Endothelial cell of umbilical vein (primary cell): ENCODE measurements around the gene TUSC7. TPM values are rescaled to one million over a fixed set of nuclear protein-coding genes. Genes with fewer than 3 reads are reported as not detected.

Source experiments
- BruUV-seq: library from RNA; stranded (reverse); fragments of 400-500 nt; replicated peaks from 2 replicates; lab custom pipeline; 2021; lab: Mats Ljungman, UMichigan
- CTCF ChIA-PET: fragments of 300-600, 350-600 bp; sonication (Branson Sonifier 250); formaldehyde crosslinking; loops from one replicate; lab custom pipeline; 2021; ENCODE audit warnings: antibody characterized with exemption, inconsistent platforms; lab: Charles Lee
- POLR2A ChIA-PET: fragments of 300-600, 350-600 bp; sonication (Branson Sonifier 250); formaldehyde crosslinking; loops from one replicate; lab custom pipeline; 2021; ENCODE audit warnings: antibody characterized with exemption, inconsistent platforms; lab: Charles Lee
- DNase-seq: peaks from one replicate; pipeline ENCODE4 v3.0.0-alpha.2; 2011; ENCODE audit warnings: low read depth, low spot score
- FAIRE-seq: peaks from 2 replicates; lab custom pipeline; 2011; peaks lifted over from hg19 to GRCh38; lab: Jason Lieb, UNC
- H2AFZ ChIP-seq: 2 replicates; pipeline ENCODE4 v1.6.0; 2012; ENCODE audit warnings: low read depth, low read length, control low read depth, inconsistent platforms
- H3K27ac ChIP-seq: 2 replicates; pipeline ENCODE4 v1.5.1; 2011; ENCODE audit warnings: low read depth, mild to moderate bottlenecking, control low read depth, low read length, moderate library complexity; ENCODE audit not compliant: insufficient read depth
- H3K27me3 ChIP-seq, 2 experiments: 2 replicates each; pipeline versions ENCODE4 v1.6.0 to v1.6.1; 2011; ENCODE audit warnings: low read length in 2 of 2, mixed read lengths in 1 of 2; ENCODE audit not compliant: control insufficient read depth in 2 of 2, insufficient read depth in 2 of 2
- H3K36me3 ChIP-seq, 2 experiments: 2 replicates in 1 of 2; 3 replicates in 1 of 2; pipeline ENCODE4 v1.5.1; 2011; ENCODE audit warnings: low read length in 2 of 2, mild to moderate bottlenecking in 1 of 2, moderate library complexity in 1 of 2; ENCODE audit not compliant: control insufficient read depth in 2 of 2, insufficient read depth in 2 of 2; ENCODE audit errors: extremely low read depth in 1 of 2
- H3K4me1 ChIP-seq: 3 replicates; pipeline ENCODE4 v1.5.1; 2011; ENCODE audit warnings: mild to moderate bottlenecking, low read length; ENCODE audit not compliant: control insufficient read depth, insufficient read depth; ENCODE audit errors: extremely low read depth
- H3K4me2 ChIP-seq: 2 replicates; pipeline ENCODE4 v1.6.1; 2011; ENCODE audit warnings: low read length, control low read depth, mixed read lengths; ENCODE audit not compliant: insufficient read depth
- H3K4me3 ChIP-seq, 3 experiments: fragments of 200-600 bp in 1 of 3; sonication (generic), shearing (Covaris generic) in 1 of 3; replicated peaks in 1 of 3; 2 replicates each; pipeline ENCODE4 v1.5.1; 2011 to 2016; ENCODE audit warnings: control low read depth in 3 of 3, low read length in 3 of 3, mild to moderate bottlenecking in 2 of 3, inconsistent platforms in 1 of 3, low read depth in 1 of 3, moderate library complexity in 1 of 3; ENCODE audit not compliant: insufficient read depth in 1 of 3
- H3K79me2 ChIP-seq: 2 replicates; pipeline ENCODE4 v1.6.0; 2012; ENCODE audit warnings: low read length, inconsistent platforms; ENCODE audit not compliant: control insufficient read depth, insufficient read depth
- H3K9ac ChIP-seq: replicated peaks from 2 replicates; pipeline ENCODE3; 2011; ENCODE audit warnings: low read length, control low read depth; ENCODE audit not compliant: insufficient read depth; ENCODE audit errors: extremely low read depth
- H3K9me1 ChIP-seq: replicated peaks from 3 replicates; pipeline ENCODE4 v1.6.0; 2011; ENCODE audit warnings: mild to moderate bottlenecking, low read length; ENCODE audit not compliant: control insufficient read depth, insufficient read depth; ENCODE audit errors: extremely low read depth
- H3K9me3 ChIP-seq: replicated peaks from 2 replicates; pipeline ENCODE4 v1.5.1; 2012; ENCODE audit warnings: low read length, inconsistent platforms; ENCODE audit not compliant: control insufficient read depth, insufficient read depth
- H4K20me1 ChIP-seq: replicated peaks from 2 replicates; pipeline ENCODE3; 2011; ENCODE audit warnings: mild to moderate bottlenecking, low read length; ENCODE audit not compliant: control insufficient read depth, insufficient read depth; ENCODE audit errors: extremely low read depth
- EZH2 ChIP-seq: IDR thresholded peaks from 2 replicates; pipeline ENCODE4 v1.6.1; 2012; ENCODE audit warnings: borderline replicate concordance, low read depth, mild to moderate bottlenecking, moderate library complexity, low read length, inconsistent platforms; ENCODE audit not compliant: severe bottlenecking
- FOS ChIP-seq: IDR thresholded peaks from 2 replicates; pipeline ENCODE4 v1.6.1; 2011; ENCODE audit warnings: mild to moderate bottlenecking, low read length, moderate library complexity, borderline replicate concordance; ENCODE audit not compliant: insufficient read depth
- GATA2 ChIP-seq: IDR thresholded peaks from 2 replicates; pipeline ENCODE4 v1.7.0; 2011; ENCODE audit warnings: low read depth, mild to moderate bottlenecking, moderate library complexity, mixed read lengths, low read length; ENCODE audit not compliant: insufficient read length, insufficient read depth
- JUN ChIP-seq: IDR thresholded peaks from 2 replicates; pipeline ENCODE4 v1.6.1; 2011; ENCODE audit warnings: borderline replicate concordance, low read depth; ENCODE audit not compliant: insufficient read length, insufficient read depth
- MAX ChIP-seq: IDR thresholded peaks from 2 replicates; pipeline ENCODE4 v1.6.1; 2011; ENCODE audit not compliant: insufficient read depth, insufficient read length
- MYC ChIP-seq: IDR thresholded peaks from one replicate; pipeline ENCODE4 v1.6.1; 2011; ENCODE audit warnings: mild to moderate bottlenecking, low read depth, low read length
- POLR2A ChIP-seq: IDR thresholded peaks from 2 replicates; pipeline ENCODE4 v1.6.1; 2012; ENCODE audit warnings: low read depth, mild to moderate bottlenecking, control low read depth, low read length
- POLR2AphosphoS5 ChIP-seq: IDR thresholded peaks from 2 replicates; pipeline ENCODE4 v1.6.1; 2012; ENCODE audit warnings: low read depth, mild to moderate bottlenecking, control low read depth, low read length, moderate library complexity; ENCODE audit not compliant: insufficient read depth
- dilution Hi-C: fragments of 300-500 bp; cut with MboI; formaldehyde crosslinking; loops from one replicate; pipeline ENCODE4 v1.15.0; 2019; ENCODE audit warnings: low sequenced_read_pairs; ENCODE audit not compliant: extremely low pct_ligation_motif_present
- intact Hi-C: fragments of 100-400 bp; cut with micrococcal nuclease; formaldehyde crosslinking; loops from one replicate; pipeline ENCODE4 v1.10.0; 2022
- polyA plus RNA-seq, 4 experiments: library from polyadenylated mRNA; depleted of rRNA in 3 of 4; stranded (reverse) in 3 of 4; unstranded in 1 of 4; fragments of >200 nt; gene quantifications; 2 replicates each; pipeline versions ENCODE4 v1.2.1 to v1.2.3, GENCODE V29; 2011 to 2012; ENCODE audit warnings: missing spikeins in 1 of 4
- total RNA-seq: library from RNA; stranded (reverse); gene quantifications from 2 replicates; pipeline ENCODE4 v1.2.3, GENCODE V29; 2021
- TF ChIP-seq, protein P1 (sequence below), 2 donors: IDR thresholded peaks; 1 replicate in 1 of 2; 2 replicates in 1 of 2; pipeline ENCODE4 v1.5.1; 2011; ENCODE audit warnings: low read length in 2 of 2, mild to moderate bottlenecking in 2 of 2, moderate library complexity in 2 of 2, control low read depth in 1 of 2, inconsistent platforms in 1 of 2, low read depth in 1 of 2; ENCODE audit not compliant: insufficient read depth in 1 of 2; ENCODE audit errors: extremely low read depth in 1 of 2

Gene TUSC7
- total and polyA plus RNA-seq, 2 donors (not counting 3 experiments of a cell fraction or from before 2014, with no cell fraction given): not detected

GRCh38 chr3:116734243-116734642 lies 24.7 kb downstream of the TUSC7 start:
- H3K27me3 ChIP-seq: no peaks in the 10 kb centered on the region
- no peak overlapping the region for H3K4me2 ChIP-seq
- no peaks in the 10 kb centered on the region for H4K20me1 ChIP-seq
- no peaks in the 10 kb centered on the region for H3K36me3 ChIP-seq
- TF ChIP-seq JUN (no peak), MAX (no peak)
- TF ChIP-seq, protein P1, sequence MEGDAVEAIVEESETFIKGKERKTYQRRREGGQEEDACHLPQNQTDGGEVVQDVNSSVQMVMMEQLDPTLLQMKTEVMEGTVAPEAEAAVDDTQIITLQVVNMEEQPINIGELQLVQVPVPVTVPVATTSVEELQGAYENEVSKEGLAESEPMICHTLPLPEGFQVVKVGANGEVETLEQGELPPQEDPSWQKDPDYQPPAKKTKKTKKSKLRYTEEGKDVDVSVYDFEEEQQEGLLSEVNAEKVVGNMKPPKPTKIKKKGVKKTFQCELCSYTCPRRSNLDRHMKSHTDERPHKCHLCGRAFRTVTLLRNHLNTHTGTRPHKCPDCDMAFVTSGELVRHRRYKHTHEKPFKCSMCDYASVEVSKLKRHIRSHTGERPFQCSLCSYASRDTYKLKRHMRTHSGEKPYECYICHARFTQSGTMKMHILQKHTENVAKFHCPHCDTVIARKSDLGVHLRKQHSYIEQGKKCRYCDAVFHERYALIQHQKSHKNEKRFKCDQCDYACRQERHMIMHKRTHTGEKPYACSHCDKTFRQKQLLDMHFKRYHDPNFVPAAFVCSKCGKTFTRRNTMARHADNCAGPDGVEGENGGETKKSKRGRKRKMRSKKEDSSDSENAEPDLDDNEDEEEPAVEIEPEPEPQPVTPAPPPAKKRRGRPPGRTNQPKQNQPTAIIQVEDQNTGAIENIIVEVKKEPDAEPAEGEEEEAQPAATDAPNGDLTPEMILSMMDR (IDR thresholded peaks at IDR 0.05; ENCODE audit: extremely low read depth in 1 of 2, insufficient read depth in 1 of 2, low read depth in 1 of 2, low read length in 2 of 2): no peak
- BruUV-seq: no TSS peak
- H3K4me3 ChIP-seq: no peak overlapping the region
- dilution Hi-C loops (no loop called here), intact Hi-C loops (no loop called here)
- H2AFZ ChIP-seq: no peak overlapping the region
- no peaks in the 10 kb centered on the region for H3K4me1 ChIP-seq
- H3K9me3 ChIP-seq: no peaks in the 10 kb centered on the region
- H3K9ac ChIP-seq: no peak overlapping the region
- POLR2A ChIA-PET: no interaction called here
- H3K27ac ChIP-seq: no peak overlapping the region
- H3K79me2 ChIP-seq: no peaks in the 10 kb centered on the region
- H3K9me1 ChIP-seq: no peaks in the 10 kb centered on the region
- FAIRE-seq (no peak), DNase-seq (no peak)
- CTCF ChIA-PET: no interaction called here

DNA sequence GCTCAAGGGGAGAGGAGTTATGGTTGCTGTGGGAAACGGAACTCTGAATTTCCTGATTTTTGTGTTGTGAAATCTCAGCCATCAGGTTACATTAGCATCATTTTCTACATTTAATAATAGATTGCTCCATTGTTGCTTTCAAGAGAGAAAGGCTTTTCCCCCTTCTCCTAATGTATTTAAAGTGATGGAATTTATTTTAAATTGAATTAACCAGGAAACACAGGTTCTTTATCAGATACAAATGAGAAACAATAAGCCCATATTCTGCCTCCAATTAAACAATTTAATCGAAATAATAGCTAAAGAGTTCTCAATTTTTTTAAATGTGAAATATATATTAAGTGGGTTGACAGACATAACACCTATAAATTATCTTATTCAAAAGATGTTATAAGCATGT lies 30.1 kb downstream of the TUSC7 start:
- no peaks in the 10 kb centered on the region for H3K36me3 ChIP-seq
- no peak overlapping the region for H2AFZ ChIP-seq
- no peaks in the 10 kb centered on the region for H3K9me1 ChIP-seq
- no peaks in the 10 kb centered on the region for H3K9me3 ChIP-seq
- intact Hi-C loops: no loop called here
- no peaks in the 10 kb centered on the region for H3K79me2 ChIP-seq
- CTCF ChIA-PET: no interaction called here
- no TSS peak for BruUV-seq
- dilution Hi-C loops: no loop called here
- H3K4me3 ChIP-seq: no peak overlapping the region
- H3K9ac ChIP-seq: no peak overlapping the region
- DNase-seq (no peak), FAIRE-seq (no peak)
- no peaks in the 10 kb centered on the region for H4K20me1 ChIP-seq
- no peaks in the 10 kb centered on the region for H3K27me3 ChIP-seq
- no peak overlapping the region for H3K27ac ChIP-seq
- TF ChIP-seq POLR2A (no peak), POLR2AphosphoS5 (no peak), MYC (no peak), GATA2 (no peak), MAX (no peak), EZH2 (no peak), JUN (no peak), FOS (no peak)
- TF ChIP-seq, protein P1 (IDR thresholded peaks at IDR 0.05; ENCODE audit: extremely low read depth in 1 of 2, insufficient read depth in 1 of 2, low read depth in 1 of 2, low read length in 2 of 2): no peak
- no peak overlapping the region for H3K4me2 ChIP-seq
- no peaks in the 10 kb centered on the region for H3K4me1 ChIP-seq
- POLR2A ChIA-PET: no interaction called here
